OCI-LY3 (cell line): ENCODE results near the gene ERBB2.

Source experiments
- CTCF ChIP-seq: fragments of 200-600, 300-600 bp; sonication (generic); IDR thresholded peaks from 2 replicates; pipeline ENCODE4 v1.5.1; 2014; ENCODE audit warnings: antibody characterized with exemption, low read length, low read depth
- EZH2phosphoT487 ChIP-seq: fragments of 200-600 bp; shearing (Covaris generic); IDR thresholded peaks from 2 replicates; pipeline ENCODE4 v1.6.1; 2018; ENCODE audit warnings: antibody characterized with exemption, mixed run types, low read depth

DNA sequence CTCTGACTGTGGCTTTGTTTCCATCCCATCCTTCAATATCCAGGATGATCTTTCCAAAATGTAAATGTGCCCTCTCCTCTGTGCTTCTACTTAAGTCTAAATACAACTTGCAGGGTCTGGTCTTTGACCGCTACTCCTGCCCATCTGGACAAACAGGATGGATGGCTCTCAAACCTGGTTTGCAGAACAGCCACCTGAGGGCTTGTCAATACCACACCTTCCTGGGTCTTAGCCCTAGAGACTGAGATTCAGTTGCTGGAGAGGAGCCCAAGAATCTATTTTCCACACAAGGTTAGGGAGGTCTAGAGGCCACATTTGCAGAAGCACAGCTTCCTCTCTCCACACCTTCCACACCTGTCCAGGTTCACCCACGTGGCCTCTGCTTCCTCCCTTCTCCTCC is 36.0 kb downstream of the ERBB2 start:
- TF ChIP-seq CTCF (no peak), EZH2phosphoT487 (no peak)
